NCI-H82 treated with DMSO at 0.1 percent for 48 hours (cell line): ENCODE data around the gene PAX5.

Source experiments
- DNase-seq: peaks from one replicate; lab custom pipeline; 2025; ENCODE audit not compliant: unreplicated experiment; lab: John Stamatoyannopoulos, UW

PAX5 gene

GRCh38 chr9:36935332-36935731 is 98.7 kb downstream of the PAX5 start:
- DNase-seq, result no peak

- DNase-seq, result no peak
These were observed 99.5 kb downstream of the PAX5 start for GRCh38 chr9:36934478-36935065.

- DNase-seq, result no peak
These were observed 100.3 kb downstream of the PAX5 start for GRCh38 chr9:36933676-36934215.

GRCh38 chr9:36932198-36932597 is 101.9 kb downstream of the PAX5 start:
- DNase-seq, result no peak

GRCh38 chr9:36930941-36931340 is 103.1 kb downstream of the PAX5 start:
- no peak for DNase-seq

GRCh38 chr9:36929350-36929675 is 104.8 kb downstream of the PAX5 start:
- no peak for DNase-seq

- no peak for DNase-seq
These were observed 105.3 kb downstream of the PAX5 start for GRCh38 chr9:36928670-36929349.

GRCh38 chr9:36928210-36928609 is 105.9 kb downstream of the PAX5 start:
- no peak for DNase-seq

GRCh38 chr9:36924757-36925432 is 109.2 kb downstream of the PAX5 start:
- DNase-seq, result no peak

- no peak for DNase-seq
These were observed 110.0 kb downstream of the PAX5 start for GRCh38 chr9:36924071-36924470.

- DNase-seq, result no peak
These were observed 110.9 kb downstream of the PAX5 start for GRCh38 chr9:36923025-36923625.

- DNase-seq, result no peak
These were observed 111.5 kb downstream of the PAX5 start for GRCh38 chr9:36922548-36922947.

GRCh38 chr9:36914212-36914577 is 119.9 kb downstream of the PAX5 start:
- DNase-seq, result no peak

GRCh38 chr9:36913393-36914211 is 120.5 kb downstream of the PAX5 start:
- peak; percentile 22 for DNase-seq

GRCh38 chr9:36912620-36913019 is 121.4 kb downstream of the PAX5 start:
- no peak for DNase-seq

- DNase-seq, result no peak
These were observed 122.3 kb downstream of the PAX5 start for GRCh38 chr9:36911601-36912412.

- no peak for DNase-seq
These were observed 123.0 kb downstream of the PAX5 start for GRCh38 chr9:36911037-36911436.

GRCh38 chr9:36906492-36906891 is 127.6 kb downstream of the PAX5 start:
- no peak for DNase-seq

GRCh38 chr9:36905101-36906066 is 128.7 kb downstream of the PAX5 start:
- no peak for DNase-seq
